ENCODE results near the gene ZKSCAN3. TPM values are rescaled to one million over a fixed set of nuclear protein-coding genes. Genes with fewer than 3 reads are reported as not detected.
A peak's percentile ranks its signal among the peaks of the same experiment; 100 is the strongest.
"Not testable (repeated sequence)": the region's sequence is repeated elsewhere in the genome, so short reads cannot be mapped to it uniquely, and the experiment has no call there.

ZKSCAN3 gene
- total RNA-seq, 2 experiments from 2014 or later: 2.3 to 3.0 TPM

GRCh38 chr6:28355743-28356665 is 6.3 kb downstream of the ZKSCAN3 start:
- peaks cover 21% of the 10 kb centered on the region for H3K4me1 Mint-ChIP-seq (ENCODE audit: low read depth)
- ChIA-PET CTCF (interaction anchor here (0.6 to 3.5 kb wide), 66 partner anchors 9 to 584 kb away, joined by 3 to 19 read pairs (median 4); partner anchors contain the start of genes ZKSCAN4, ZKSCAN8, ZSCAN16 and ZSCAN26), POLR2A (interaction anchor here (0.8 to 1.4 kb wide), 5 partner anchors 15 to 463 kb away, joined by 3 to 5 read pairs (median 4); partner anchors contain the start of gene ZKSCAN8)
- no peaks in the 10 kb centered on the region for H3K36me3 Mint-ChIP-seq (ENCODE audit: low read depth)
- H3K27ac Mint-ChIP-seq: peak overlapping the region; percentile 80
- peak; percentile 90 for TF ChIP-seq CTCF (IDR thresholded peaks at IDR 0.05)
- ATAC-seq (peak; percentile 91), DNase-seq (peak; percentile 70)
- no peaks in the 10 kb centered on the region for H3K27me3 Mint-ChIP-seq
- intact Hi-C loops (cut with micrococcal nuclease): loop anchor here (2.0 to 10.0 kb wide), 3 partner anchors 91 to 451 kb away; partner anchors contain the start of gene ZSCAN26
- no peaks in the 10 kb centered on the region for H3K9me3 Mint-ChIP-seq
- peak overlapping the region; percentile 82 for H3K4me3 Mint-ChIP-seq

DNA sequence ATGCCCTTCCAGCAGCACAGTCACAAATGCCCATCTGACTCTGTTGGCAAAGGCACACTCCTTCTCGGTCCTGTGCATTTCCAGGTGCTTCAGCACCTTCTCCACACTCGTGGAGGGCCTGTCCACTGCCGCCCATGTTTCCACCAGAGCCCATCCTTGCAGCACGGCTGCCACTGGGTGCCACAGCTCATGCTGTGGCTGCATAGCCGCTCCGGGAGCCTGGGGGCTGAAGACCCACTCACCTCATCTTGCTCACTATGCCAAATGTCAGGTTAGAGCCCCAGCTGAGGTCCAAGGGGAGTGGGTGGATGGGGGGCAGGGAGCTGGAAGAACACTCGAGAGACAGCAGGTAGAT is 6.9 kb downstream of the ZKSCAN3 start:
- Mint-ChIP-seq H3K36me3 (ENCODE audit: low read depth) (no peaks in the 10 kb centered on the region), H3K9me3 (no peaks in the 10 kb centered on the region), H3K4me3 (no peak overlapping the region), H3K27me3 (no peaks in the 10 kb centered on the region), H3K4me1 (ENCODE audit: low read depth) (peaks cover 17% of the 10 kb centered on the region), H3K27ac (no peak overlapping the region)
- intact Hi-C loops (cut with micrococcal nuclease): loop anchor here (2.0 to 10.0 kb wide), 3 partner anchors 92 to 452 kb away; partner anchors contain the start of gene ZSCAN26
- CTCF ChIA-PET: interaction anchor here (0.6 to 3.5 kb wide), 50 partner anchors 9 to 585 kb away, joined by 3 to 19 read pairs (median 4); partner anchors contain the start of genes ZKSCAN4, ZKSCAN8, ZSCAN16 and ZSCAN26
- TF ChIP-seq CTCF (IDR thresholded peaks at IDR 0.05): no peak
- no peak for ATAC-seq
- POLR2A ChIA-PET: interaction anchor here (1.0 to 1.4 kb wide), 4 partner anchors 16 to 464 kb away, joined by 3 to 5 read pairs (median 4); partner anchors contain the start of gene ZKSCAN8
- no peak for DNase-seq

- TF ChIP-seq CTCF (IDR thresholded peaks at IDR 0.05): no peak
- CTCF ChIA-PET: interaction anchor here (0.9 to 3.5 kb wide), 8 partner anchors 13 to 232 kb away, joined by 3 to 19 read pairs (median 7); partner anchors contain the start of genes ZKSCAN8, ZSCAN16 and ZSCAN31
- H3K27ac Mint-ChIP-seq: no peak overlapping the region
- no peaks in the 10 kb centered on the region for H3K27me3 Mint-ChIP-seq
- intact Hi-C loops (cut with micrococcal nuclease): loop anchor here (2.0 to 10.0 kb wide), 3 partner anchors 92 to 452 kb away; partner anchors contain the start of gene ZSCAN26
- no peak overlapping the region for H3K4me3 Mint-ChIP-seq
- POLR2A ChIA-PET: no interaction called here
- peaks cover 14% of the 10 kb centered on the region for H3K4me1 Mint-ChIP-seq (ENCODE audit: low read depth)
- no peaks in the 10 kb centered on the region for H3K9me3 Mint-ChIP-seq
- no peaks in the 10 kb centered on the region for H3K36me3 Mint-ChIP-seq (ENCODE audit: low read depth)
- ATAC-seq (no peak), DNase-seq (no peak)
Measured at GRCh38 chr6:28357036-28357435, 7.3 kb downstream of the ZKSCAN3 start.

DNA sequence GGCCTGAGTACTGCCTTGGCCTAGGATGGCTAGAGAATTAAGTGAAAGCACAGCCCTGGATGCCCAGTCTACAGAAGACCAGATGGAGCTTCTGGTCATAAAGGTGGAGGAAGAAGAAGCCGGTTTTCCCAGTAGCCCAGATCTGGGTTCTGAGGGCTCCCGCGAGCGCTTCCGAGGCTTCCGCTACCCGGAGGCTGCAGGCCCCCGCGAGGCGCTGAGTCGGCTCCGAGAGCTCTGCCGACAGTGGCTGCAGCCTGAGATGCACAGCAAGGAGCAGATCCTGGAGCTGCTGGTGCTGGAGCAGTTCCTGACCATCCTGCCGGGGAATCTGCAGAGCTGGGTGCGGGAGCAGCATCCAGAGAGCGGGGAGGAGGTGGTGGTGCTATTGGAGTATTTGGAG is 9.8 kb downstream of the ZKSCAN3 start:
- H3K27me3 Mint-ChIP-seq; DNase-seq; POLR2A ChIA-PET; H3K4me1 Mint-ChIP-seq (ENCODE audit: low read depth); H3K36me3 Mint-ChIP-seq (ENCODE audit: low read depth); CTCF ChIA-PET; H3K27ac Mint-ChIP-seq; H3K9me3 Mint-ChIP-seq; H3K4me3 Mint-ChIP-seq; ATAC-seq: not testable (repeated sequence)
- intact Hi-C loops (cut with micrococcal nuclease): loop anchor here (10.0 kb wide), 2 partner anchors 95 to 455 kb away; partner anchors contain the start of gene ZSCAN26

- ATAC-seq (no peak), DNase-seq (no peak)
- intact Hi-C loops (cut with micrococcal nuclease): no loop called here
- Mint-ChIP-seq H3K9me3 (no peaks in the 10 kb centered on the region), H3K27ac (no peak overlapping the region), H3K4me3 (no peak overlapping the region), H3K27me3 (no peaks in the 10 kb centered on the region), H3K4me1 (ENCODE audit: low read depth) (peaks cover 3% of the 10 kb centered on the region), H3K36me3 (ENCODE audit: low read depth) (peaks cover 11% of the 10 kb centered on the region)
- ChIA-PET CTCF (no interaction called here), POLR2A (interaction anchor here (1.0 kb wide), 1 partner anchor 223 kb away, joined by 3 read pairs; no protein-coding TSS in a partner anchor)
- TF ChIP-seq CTCF (IDR thresholded peaks at IDR 0.05): no peak
Measured at GRCh38 chr6:28360961-28361360, 11.2 kb downstream of the ZKSCAN3 start.

GRCh38 chr6:28365590-28365989 is 15.8 kb downstream of the ZKSCAN3 start:
- H3K4me3 Mint-ChIP-seq; H3K27ac Mint-ChIP-seq; H3K9me3 Mint-ChIP-seq; intact Hi-C loops (cut with micrococcal nuclease); H3K4me1 Mint-ChIP-seq (ENCODE audit: low read depth); H3K27me3 Mint-ChIP-seq; DNase-seq; ATAC-seq: not testable (repeated sequence)
- CTCF ChIA-PET: interaction anchor here (1.9 kb wide), 1 partner anchor 10 kb away, joined by 7 read pairs; no protein-coding TSS in a partner anchor
- POLR2A ChIA-PET: interaction anchor here (0.6 kb wide), 1 partner anchor 219 kb away, joined by 3 read pairs; no protein-coding TSS in a partner anchor
- H3K36me3 Mint-ChIP-seq (ENCODE audit: low read depth): peaks cover 17% of the 10 kb centered on the region
